Measurements from ENCODE around the gene BRCA2.

BRCA2 gene

GRCh38 chr13:32384702-32385101 is 69.4 kb downstream of the BRCA2 start:
- no peak for DNase-seq

GRCh38 chr13:32385410-32385809 is 70.1 kb downstream of the BRCA2 start:
- DNase-seq: no peak

GRCh38 chr13:32390048-32390447 is 74.7 kb downstream of the BRCA2 start:
- no peak for DNase-seq

- no peak for DNase-seq
Measured at GRCh38 chr13:32390484-32390883, 75.2 kb downstream of the BRCA2 start.

- DNase-seq: no peak
Measured at GRCh38 chr13:32391101-32391619, 75.9 kb downstream of the BRCA2 start.

GRCh38 chr13:32403108-32403507 is 87.8 kb downstream of the BRCA2 start:
- DNase-seq: no peak

- DNase-seq: no peak
Measured at GRCh38 chr13:32407854-32408253, 92.5 kb downstream of the BRCA2 start.

- no peak for DNase-seq
Measured at GRCh38 chr13:32408296-32409000, 93.1 kb downstream of the BRCA2 start.

GRCh38 chr13:32409001-32409313 is 93.6 kb downstream of the BRCA2 start:
- DNase-seq: no peak

GRCh38 chr13:32409561-32410421 is 94.5 kb downstream of the BRCA2 start:
- no peak for DNase-seq

GRCh38 chr13:32413284-32413683 is 98.0 kb downstream of the BRCA2 start:
- DNase-seq: no peak

GRCh38 chr13:32414580-32414979 is 99.3 kb downstream of the BRCA2 start:
- DNase-seq: no peak

GRCh38 chr13:32415019-32415418 is 99.7 kb downstream of the BRCA2 start:
- DNase-seq: no peak

- no peak for DNase-seq
Measured at GRCh38 chr13:32417995-32418394, 102.7 kb downstream of the BRCA2 start.

GRCh38 chr13:32419862-32420261 is 104.6 kb downstream of the BRCA2 start:
- no peak for DNase-seq

- DNase-seq: no peak
Measured at GRCh38 chr13:32423592-32423991, 108.3 kb downstream of the BRCA2 start.

GRCh38 chr13:32425158-32425557 is 109.8 kb downstream of the BRCA2 start:
- DNase-seq: no peak

- peak; percentile 34 for DNase-seq
Measured at GRCh38 chr13:32426191-32426989, 111.1 kb downstream of the BRCA2 start.

GRCh38 chr13:32426990-32427851 is 111.9 kb downstream of the BRCA2 start:
- DNase-seq: peak; percentile 61

GRCh38 chr13:32427852-32428580 is 112.7 kb downstream of the BRCA2 start, which contains the start of gene N4BP2L1:
Gene N4BP2L1 (minus strand): TSS chr13:32428130. CDS start chr13:32428082, 48 bp downstream.
- peak; percentile 84 for DNase-seq
